WI38 (cell line): ENCODE results near the gene CBLN3.

Source experiments
- H3K4me3 ChIP-seq: 2 replicates; pipeline ENCODE4 v1.5.1; 2011; ENCODE audit warnings: low read depth, mild to moderate bottlenecking, control low read depth, low read length
- TF ChIP-seq, protein P1 (sequence below): IDR thresholded peaks from 2 replicates; pipeline ENCODE4 v1.5.1; 2012; ENCODE audit warnings: low read depth, mild to moderate bottlenecking, control low read depth, low read length

Gene CBLN3

GRCh38 chr14:24399447-24399822, 30.0 kb downstream of the CBLN3 start:
- H3K4me3 ChIP-seq, result peak overlapping the region; percentile 64
- TF ChIP-seq, protein P1, sequence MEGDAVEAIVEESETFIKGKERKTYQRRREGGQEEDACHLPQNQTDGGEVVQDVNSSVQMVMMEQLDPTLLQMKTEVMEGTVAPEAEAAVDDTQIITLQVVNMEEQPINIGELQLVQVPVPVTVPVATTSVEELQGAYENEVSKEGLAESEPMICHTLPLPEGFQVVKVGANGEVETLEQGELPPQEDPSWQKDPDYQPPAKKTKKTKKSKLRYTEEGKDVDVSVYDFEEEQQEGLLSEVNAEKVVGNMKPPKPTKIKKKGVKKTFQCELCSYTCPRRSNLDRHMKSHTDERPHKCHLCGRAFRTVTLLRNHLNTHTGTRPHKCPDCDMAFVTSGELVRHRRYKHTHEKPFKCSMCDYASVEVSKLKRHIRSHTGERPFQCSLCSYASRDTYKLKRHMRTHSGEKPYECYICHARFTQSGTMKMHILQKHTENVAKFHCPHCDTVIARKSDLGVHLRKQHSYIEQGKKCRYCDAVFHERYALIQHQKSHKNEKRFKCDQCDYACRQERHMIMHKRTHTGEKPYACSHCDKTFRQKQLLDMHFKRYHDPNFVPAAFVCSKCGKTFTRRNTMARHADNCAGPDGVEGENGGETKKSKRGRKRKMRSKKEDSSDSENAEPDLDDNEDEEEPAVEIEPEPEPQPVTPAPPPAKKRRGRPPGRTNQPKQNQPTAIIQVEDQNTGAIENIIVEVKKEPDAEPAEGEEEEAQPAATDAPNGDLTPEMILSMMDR, result no peak

DNA sequence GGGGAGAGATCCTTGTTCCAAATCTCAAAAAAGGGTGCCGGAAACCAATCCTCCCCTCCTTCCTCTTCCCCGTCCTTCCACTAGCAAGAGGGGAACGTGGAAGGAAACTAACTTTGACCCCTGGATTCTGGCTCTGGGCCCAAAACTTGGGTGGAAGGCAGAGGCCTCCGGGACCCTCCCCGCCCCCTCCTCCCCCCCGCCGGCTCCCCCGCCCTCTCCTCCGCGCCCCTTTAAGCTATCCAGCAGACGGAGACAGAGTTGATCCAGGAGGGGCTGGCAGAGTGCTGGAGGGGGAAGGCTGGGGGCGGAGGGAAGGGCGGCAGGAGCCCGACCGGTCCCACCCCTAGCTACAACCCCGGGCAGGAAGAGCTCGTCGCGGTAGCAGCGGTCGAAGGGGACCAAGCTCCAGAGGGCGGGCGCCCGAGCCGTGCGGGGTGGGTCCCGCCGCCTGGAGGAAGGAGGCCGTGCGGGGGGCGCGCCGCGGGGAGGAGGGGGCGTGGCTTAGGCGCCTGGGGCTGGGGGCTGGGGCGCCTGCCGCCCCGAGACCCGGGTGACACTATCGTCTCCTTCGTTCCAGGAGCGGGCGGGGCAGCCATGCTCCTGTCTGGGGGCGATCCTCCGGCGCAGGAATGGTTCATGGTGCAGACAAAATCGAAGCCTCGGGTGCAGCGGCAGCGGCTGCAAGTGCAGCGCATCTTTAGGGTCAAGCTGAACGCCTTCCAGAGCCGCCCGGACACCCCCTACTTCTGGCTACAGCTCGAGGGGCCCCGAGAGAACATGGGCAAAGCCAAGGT, 30.6 kb downstream of the CBLN3 start, which contains the start of gene NYNRIN:
NYNRIN (plus strand) TSS at position 351 of the 794 bp plus-strand sequence; CDS start at position 595, 244 bp downstream.
- TF ChIP-seq, protein P1, result no peak
- peak within 1 kb of the TSS; percentile 64 for H3K4me3 ChIP-seq

DNA sequence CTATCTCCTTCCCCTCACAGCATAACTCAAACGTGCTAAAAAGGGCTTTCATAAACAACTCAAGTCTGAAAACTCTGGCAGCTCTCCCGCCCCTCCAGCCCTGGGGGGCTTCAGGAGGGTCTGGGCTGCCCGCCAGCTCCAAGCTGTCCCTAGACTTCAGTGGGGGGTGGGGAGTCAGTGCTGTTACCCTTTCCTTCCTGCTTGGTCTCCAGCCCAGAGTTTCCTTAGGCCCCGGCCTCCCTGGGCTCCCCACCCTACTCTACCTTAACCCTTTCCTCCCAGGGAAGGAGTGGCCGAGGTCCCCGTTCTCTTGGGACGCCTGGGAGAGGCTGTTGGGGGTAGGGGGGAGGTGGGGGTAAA, 31.2 kb downstream of the CBLN3 start:
- no peak overlapping the region; the same call in 1 of the 2 replicates for H3K4me3 ChIP-seq

DNA sequence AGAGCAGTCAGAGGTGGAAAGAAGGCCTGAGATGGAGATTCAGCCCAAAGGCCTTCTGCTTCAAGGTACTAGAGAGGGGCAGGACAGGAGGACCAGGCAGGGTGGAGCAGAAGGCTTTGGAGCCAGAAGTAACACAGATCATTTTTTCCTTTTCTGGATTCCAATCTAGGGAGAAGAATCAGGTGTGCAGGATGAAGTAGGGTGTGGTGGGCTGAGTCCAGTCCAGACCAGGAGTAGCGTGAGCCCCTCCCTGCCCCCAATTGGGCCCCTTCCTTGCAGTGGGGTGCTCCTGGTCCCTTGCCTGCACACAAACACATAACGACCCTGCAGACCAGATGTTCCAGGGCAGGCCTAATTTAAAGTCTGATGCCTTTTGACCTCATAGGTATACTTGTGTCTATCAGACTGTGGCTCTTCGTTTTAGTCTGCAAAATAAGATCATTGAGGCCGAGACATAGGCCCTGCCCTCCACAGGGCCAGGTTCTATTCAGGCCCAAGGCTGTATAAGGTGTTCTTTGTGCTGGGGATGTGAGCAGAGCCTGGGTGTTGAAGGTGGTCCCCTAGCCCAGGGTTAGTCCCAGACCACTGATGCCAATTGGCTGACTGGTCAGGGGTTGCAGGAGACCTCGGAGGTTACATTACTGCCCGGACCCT, 31.7 kb downstream of the CBLN3 start:
- no peak overlapping the region for H3K4me3 ChIP-seq
- TF ChIP-seq, protein P1, result no peak

More for the DNA sequence above, 31.2 kb downstream of the CBLN3 start:
- TF ChIP-seq, protein P1, result no peak

GRCh38 chr14:24395609-24396582, 33.6 kb downstream of the CBLN3 start:
- TF ChIP-seq, protein P1, result no peak
- no peak overlapping the region for H3K4me3 ChIP-seq

DNA sequence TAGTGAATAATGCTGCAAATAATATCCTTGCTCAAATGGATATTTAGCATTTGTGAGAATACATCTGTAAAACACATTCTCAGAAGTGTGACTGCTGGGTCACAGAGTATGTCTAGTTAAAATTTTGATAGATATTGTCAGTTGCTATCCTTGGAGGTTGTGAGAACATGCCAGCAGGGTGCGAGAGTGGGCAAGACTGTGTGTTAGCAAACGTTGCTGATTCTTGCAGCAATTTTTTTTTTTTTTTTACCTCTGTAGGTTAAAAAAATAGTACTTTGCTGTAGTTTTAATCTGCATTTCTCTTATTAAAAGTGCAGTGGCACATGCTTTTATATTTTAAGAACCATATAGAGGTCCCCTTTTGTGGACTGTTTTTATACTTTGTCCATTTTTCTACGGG, 35.2 kb downstream of the CBLN3 start:
- H3K4me3 ChIP-seq, result no peak overlapping the region
- TF ChIP-seq, protein P1, result no peak
